ENCODE results near the gene ZNF667.

ZNF667 gene

GRCh38 chr19:56404705-56405056 is 72.5 kb downstream of the ZNF667 start:
- H3K4me1 Mint-ChIP-seq = peaks cover 28% of the 10 kb centered on the region
- peaks cover 78% of the 10 kb centered on the region for H3K36me3 Mint-ChIP-seq (ENCODE audit: low read depth)
- no peaks in the 10 kb centered on the region for H3K27me3 Mint-ChIP-seq
- DNase-seq (no peak), ATAC-seq (peak; percentile 8)
- H3K9me3 Mint-ChIP-seq = peaks cover 63% of the 10 kb centered on the region
- peak overlapping the region; percentile 86 for H3K4me3 Mint-ChIP-seq
- H3K27ac Mint-ChIP-seq = peak overlapping the region; percentile 98

GRCh38 chr19:56403764-56404704 is 73.1 kb downstream of the ZNF667 start, which contains the start of gene ZNF583:
ZNF583 (plus strand) TSS chr19:56404332; CDS start chr19:56407115, 2,783 bp downstream.
- peak within 1 kb of the TSS; percentile 86 for H3K4me3 Mint-ChIP-seq
- H3K4me1 Mint-ChIP-seq = peaks cover 28% of the 10 kb centered on the region
- ATAC-seq (peak; percentile 87), DNase-seq (peak; percentile 91)
- no peaks in the 10 kb centered on the region for H3K27me3 Mint-ChIP-seq
- H3K36me3 Mint-ChIP-seq (ENCODE audit: low read depth) = peaks cover 78% of the 10 kb centered on the region
- H3K9me3 Mint-ChIP-seq = peaks cover 68% of the 10 kb centered on the region
- peak within 1 kb of the TSS; percentile 98 for H3K27ac Mint-ChIP-seq

GRCh38 chr19:56403261-56403660 is 73.9 kb downstream of the ZNF667 start:
- Mint-ChIP-seq H3K9me3 (peaks cover 68% of the 10 kb centered on the region), H3K27me3 (no peaks in the 10 kb centered on the region), H3K27ac (peak overlapping the region; percentile 98), H3K4me3 (peak overlapping the region; percentile 86), H3K4me1 (peaks cover 28% of the 10 kb centered on the region), H3K36me3 (ENCODE audit: low read depth) (peaks cover 77% of the 10 kb centered on the region)
- no peak for DNase-seq
- ATAC-seq = peak; percentile 2

- Mint-ChIP-seq H3K9me3 (peaks cover 67% of the 10 kb centered on the region), H3K36me3 (ENCODE audit: low read depth) (peaks cover 73% of the 10 kb centered on the region), H3K27ac (no peak overlapping the region), H3K4me3 (no peak overlapping the region), H3K4me1 (peaks cover 26% of the 10 kb centered on the region), H3K27me3 (no peaks in the 10 kb centered on the region)
- ATAC-seq = no peak
- no peak for DNase-seq
Measured at GRCh38 chr19:56400485-56400884, 76.7 kb downstream of the ZNF667 start.

- no peak overlapping the region for H3K4me3 Mint-ChIP-seq
- no peak overlapping the region for H3K27ac Mint-ChIP-seq
- peaks cover 70% of the 10 kb centered on the region for H3K9me3 Mint-ChIP-seq
- peaks cover 76% of the 10 kb centered on the region for H3K36me3 Mint-ChIP-seq (ENCODE audit: low read depth)
- H3K27me3 Mint-ChIP-seq = no peaks in the 10 kb centered on the region
- H3K4me1 Mint-ChIP-seq = peaks cover 16% of the 10 kb centered on the region
- no peak for ATAC-seq
- no peak for DNase-seq
Measured at GRCh38 chr19:56398809-56399208, 78.3 kb downstream of the ZNF667 start.

GRCh38 chr19:56393119-56394012 is 83.8 kb downstream of the ZNF667 start, which contains the start of gene ZNF582:
ZNF582 (minus strand) TSS chr19:56393534; CDS start chr19:56391752, 1,782 bp downstream.
- DNase-seq = peak; percentile 87
- Mint-ChIP-seq H3K27me3 (no peaks in the 10 kb centered on the region), H3K4me1 (peaks cover 18% of the 10 kb centered on the region), H3K36me3 (ENCODE audit: low read depth) (peaks cover 72% of the 10 kb centered on the region), H3K9me3 (peaks cover 67% of the 10 kb centered on the region), H3K27ac (peak within 1 kb of the TSS; percentile 91), H3K4me3 (peak within 1 kb of the TSS; percentile 89)
- peak; percentile 98 for ATAC-seq

All from activated naive CD8-positive, alpha-beta T cell treated with anti-CD3 and anti-CD28 coated beads, Interleukin-2, amount 50 U/mL, for 24 hours (primary cell).